Measurements from ENCODE around the gene CCDC159. TPM values are rescaled to one million over a fixed set of nuclear protein-coding genes. Genes with fewer than 3 reads are reported as not detected.
"Not testable (repeated sequence)": the region's sequence is repeated elsewhere in the genome, so short reads cannot be mapped to it uniquely, and the experiment has no call there.

CCDC159 gene
- polyA plus RNA-seq, 4 donors, result 23.1 to 32.6 (median 24.4) TPM

GRCh38 chr19:11364296-11364904 is 18.1 kb downstream of the CCDC159 start:
- no peak for DNase-seq (ENCODE audit: low read depth in 4 of 4, low spot score in 3 of 4)

GRCh38 chr19:11364935-11365334 is 18.6 kb downstream of the CCDC159 start:
- no peak for DNase-seq (ENCODE audit: low read depth in 4 of 4, low spot score in 3 of 4)

DNA sequence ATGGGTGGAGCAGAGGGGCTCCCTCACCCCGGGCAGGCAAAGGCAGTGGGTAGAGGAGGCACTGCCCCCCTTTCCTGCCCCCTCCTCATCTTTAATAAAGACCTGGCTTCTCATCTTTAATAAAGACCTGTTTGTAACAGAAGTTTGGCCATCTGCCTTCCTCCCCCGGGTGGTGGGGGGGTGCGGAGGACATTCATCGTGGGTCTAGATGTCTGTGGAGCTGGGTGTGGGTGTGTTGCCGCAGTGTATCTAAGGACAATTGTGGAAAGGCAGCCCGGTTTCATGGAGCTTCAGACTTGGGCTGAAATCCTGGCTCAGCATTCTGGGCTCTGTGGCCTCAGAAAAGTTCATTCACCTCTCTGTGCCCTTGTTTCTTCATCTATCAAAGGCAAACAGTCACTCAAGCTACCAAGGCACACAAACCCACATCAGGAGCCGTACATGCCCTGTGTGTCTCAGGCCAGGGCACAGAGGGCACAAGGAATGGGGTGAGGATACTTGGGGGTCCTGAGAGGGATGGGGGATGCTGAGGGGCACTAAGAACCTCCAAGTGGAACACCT is 19.3 kb downstream of the CCDC159 start:
- no peak for DNase-seq (ENCODE audit: low read depth in 4 of 4, low spot score in 3 of 4)

DNA sequence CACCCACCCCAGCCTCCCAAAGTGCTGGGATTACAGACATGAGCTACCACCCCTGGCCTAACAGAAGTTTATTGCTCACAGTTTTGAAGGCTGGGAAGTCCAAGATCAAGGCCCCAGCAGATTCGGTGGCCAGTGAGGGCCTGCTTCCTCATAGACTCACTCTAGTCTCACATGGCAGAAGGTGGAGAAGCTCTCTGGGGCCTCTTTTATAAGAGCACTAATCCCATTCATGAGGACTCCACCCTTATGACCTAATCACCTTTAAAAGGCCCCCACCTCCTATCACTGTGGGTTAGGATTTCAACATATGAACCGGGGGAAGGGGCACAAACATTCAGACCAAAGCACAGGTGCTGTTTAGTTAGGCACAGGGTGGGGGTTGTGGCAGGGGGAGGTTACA is 21.2 kb downstream of the CCDC159 start:
- no peak for DNase-seq (ENCODE audit: low read depth in 4 of 4, low spot score in 3 of 4)

DNA sequence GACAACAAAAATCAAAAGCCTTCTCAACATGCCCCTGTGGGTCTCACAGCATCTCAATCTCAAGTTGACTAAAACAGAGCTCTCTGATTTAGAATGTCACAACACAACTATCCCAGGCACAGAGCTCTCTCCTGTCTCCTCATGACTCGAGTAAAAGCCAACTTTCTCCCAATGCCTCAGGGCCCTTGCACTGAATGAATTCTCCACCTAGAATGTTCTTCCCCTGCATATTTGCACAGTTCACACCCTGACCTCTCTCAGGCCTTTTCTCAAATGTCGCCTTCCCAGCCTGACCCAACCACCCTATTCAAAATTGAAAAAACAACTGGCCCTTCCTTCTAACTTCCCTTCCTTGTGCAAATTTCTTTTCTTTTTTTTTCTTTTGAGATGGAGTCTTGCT is 24.4 kb downstream of the CCDC159 start:
- no peak for DNase-seq (ENCODE audit: low read depth in 4 of 4, low spot score in 3 of 4)

- DNase-seq (ENCODE audit: low read depth in 4 of 4, low spot score in 3 of 4), result no peak
Observed at GRCh38 chr19:11373166-11373884, 27.0 kb downstream of the CCDC159 start.

DNA sequence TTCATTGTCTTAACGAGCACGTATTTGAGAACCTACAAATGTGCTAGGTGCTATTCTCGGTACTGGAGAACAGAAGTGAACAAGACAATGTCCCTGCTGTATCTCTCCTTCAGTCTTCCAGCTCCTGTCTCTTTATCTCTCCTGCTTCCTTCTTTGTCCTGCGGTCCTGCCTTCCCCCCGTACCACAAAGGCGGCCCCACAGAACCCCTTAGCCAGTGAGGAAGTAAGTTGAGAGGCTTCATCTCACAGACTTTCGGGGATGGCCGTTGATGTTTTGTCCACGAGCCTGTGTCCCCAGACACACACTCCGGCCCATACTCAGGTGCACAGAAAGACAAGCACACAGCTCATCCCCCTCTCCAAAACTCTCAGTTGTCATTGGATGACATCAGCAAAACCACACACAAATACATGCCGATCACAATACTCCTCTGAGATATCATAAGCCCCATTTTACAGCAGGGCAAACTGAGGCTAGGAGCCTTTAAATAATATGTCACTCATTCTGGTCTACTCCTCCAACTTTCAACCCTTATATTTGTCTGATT is 27.6 kb downstream of the CCDC159 start:
- DNase-seq (ENCODE audit: low read depth in 4 of 4, low spot score in 3 of 4), result no peak

DNA sequence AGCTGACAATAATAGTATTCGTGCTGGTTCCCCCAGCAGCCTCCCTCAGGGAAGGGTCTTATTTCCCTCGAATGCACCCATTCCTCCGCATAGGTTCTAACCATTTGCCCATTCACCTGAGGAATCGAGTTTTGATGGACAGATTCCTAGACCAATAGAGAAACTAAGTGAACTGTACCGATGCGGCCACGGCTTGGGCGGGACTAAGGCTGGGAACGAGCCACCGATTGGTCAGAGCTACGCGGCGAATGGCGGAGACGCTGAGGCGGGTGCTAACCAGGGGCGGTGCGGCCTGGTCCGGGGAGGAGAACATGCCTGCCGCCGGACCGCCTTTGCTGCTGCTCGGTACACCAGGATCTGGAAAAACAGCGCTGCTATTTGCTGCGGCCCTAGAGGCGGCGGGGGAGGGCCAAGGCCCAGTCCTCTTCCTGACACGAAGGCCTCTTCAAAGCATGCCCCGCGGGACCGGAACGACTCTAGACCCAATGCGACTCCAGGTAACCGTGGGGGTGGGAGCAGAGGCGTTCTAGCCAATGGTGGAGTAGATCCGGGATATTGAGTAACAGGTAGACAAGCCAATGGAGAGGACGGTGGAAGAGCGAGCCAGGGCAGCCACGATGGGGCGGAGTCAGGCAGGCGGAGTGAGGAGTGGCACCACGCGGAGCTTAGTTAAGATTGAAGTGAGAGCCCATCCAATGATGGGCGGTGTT is 28.3 kb downstream of the CCDC159 start, which contains the start of gene SWSAP1:
SWSAP1 (plus strand) TSS at position 234 of the 710 bp plus-strand sequence; CDS start at position 249, 15 bp downstream.
- peak; percentile 97 to 99 (median 98) for DNase-seq (ENCODE audit: low read depth in 4 of 4, low spot score in 3 of 4)

DNA sequence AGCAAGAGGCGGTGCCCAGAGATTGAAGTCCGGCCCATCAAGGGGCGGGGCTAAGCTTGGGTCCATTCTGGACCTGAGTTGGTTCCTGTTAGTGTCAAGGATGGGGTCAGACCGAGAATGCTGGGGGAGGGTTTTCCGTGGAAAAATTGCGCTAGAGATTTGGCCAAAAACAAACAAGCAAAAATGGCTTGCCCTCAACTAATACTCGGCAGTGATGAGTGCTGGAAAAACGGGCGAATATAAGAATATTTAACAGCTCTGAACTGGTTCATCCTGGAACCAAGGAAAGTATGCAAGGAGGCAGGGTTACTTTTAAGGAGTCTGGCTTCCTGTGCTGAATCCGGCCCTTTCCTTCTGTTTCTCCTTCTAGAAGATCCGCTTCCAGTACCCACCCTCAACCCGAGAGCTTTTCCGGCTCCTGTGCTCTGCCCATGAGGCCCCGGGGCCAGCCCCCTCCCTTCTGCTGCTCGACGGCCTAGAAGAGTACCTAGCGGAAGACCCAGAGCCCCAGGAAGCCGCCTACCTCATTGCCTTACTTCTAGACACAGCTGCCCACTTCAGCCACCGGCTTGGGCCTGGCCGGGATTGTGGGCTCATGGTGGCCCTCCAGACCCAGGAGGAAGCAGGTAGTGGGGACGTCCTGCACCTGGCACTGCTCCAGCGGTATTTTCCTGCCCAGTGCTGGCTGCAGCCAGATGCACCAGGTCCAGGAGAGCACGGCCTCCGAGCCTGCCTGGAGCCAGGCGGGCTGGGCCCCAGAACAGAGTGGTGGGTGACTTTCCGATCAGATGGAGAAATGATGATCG is 29.0 kb downstream of the CCDC159 start:
- DNase-seq (ENCODE audit: low read depth in 4 of 4, low spot score in 3 of 4), result no peak

DNA sequence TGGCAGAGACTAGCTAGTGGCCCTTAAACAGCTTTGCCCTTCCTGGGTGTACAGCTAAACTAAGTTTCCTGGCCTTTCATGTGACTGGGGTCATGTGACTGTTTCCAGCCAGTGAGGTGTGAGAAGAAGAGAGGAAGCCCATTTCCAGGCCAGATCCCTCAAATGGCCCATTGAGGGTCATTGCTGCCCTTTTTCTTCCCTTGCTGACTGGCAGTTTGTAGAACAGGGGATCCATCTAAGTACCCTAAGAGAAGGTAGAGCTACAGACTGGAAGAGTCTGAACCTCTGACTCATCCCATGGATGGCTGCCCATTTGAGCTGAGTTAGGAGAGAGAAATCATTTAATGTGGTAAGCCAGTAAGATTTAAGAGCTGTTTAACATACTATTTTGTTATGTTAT is 30.9 kb downstream of the CCDC159 start:
- DNase-seq (ENCODE audit: low read depth in 4 of 4, low spot score in 3 of 4), result no peak

GRCh38 chr19:11377756-11378155 is 31.4 kb downstream of the CCDC159 start:
- no peak for DNase-seq (ENCODE audit: low read depth in 4 of 4, low spot score in 3 of 4)

DNA sequence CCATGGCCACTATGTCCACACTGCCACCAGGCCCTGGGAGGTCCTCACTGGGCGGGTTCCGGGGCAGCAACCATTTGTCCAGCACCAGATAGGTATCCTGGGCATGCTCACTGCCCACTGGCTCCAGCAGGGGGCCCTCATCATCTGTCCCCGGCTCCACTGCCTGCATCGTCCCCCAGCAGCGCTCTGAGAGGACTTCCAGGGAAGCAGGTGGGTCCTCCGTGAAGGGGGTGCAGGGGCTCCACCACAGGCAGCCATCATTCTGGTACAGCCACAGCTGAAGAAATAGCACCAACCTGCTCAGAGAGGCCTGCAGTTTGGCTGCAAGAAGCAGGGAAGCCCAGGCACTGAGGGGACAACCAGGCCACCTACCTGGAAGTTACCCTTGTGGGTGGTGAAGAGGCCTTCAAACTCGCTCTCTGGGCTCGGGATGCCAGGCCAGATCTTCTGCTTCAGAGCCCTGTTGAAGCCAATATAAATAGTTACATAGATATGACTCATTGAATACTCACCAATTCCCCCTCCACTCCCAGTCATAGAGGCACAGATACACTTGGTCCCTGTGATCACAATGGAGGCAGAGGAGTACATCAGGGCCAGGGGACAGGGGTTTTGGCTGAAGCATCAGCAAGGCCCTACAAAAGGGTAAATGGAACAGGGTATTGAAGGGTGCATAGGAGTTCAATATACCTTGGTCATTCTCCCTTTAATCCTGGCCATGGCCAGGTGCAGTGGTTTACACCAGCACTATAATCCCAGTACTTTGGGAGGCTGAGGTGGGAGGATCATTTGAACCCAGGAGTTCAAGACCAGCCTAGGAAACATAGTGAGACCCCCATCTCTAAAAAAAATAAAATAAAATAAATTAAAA is 32.2 kb downstream of the CCDC159 start:
- no peak for DNase-seq (ENCODE audit: low read depth in 4 of 4, low spot score in 3 of 4)

- not testable (repeated sequence) for DNase-seq (ENCODE audit: low read depth in 4 of 4, low spot score in 3 of 4)
Observed at GRCh38 chr19:11379269-11379845, 33.0 kb downstream of the CCDC159 start.

DNA sequence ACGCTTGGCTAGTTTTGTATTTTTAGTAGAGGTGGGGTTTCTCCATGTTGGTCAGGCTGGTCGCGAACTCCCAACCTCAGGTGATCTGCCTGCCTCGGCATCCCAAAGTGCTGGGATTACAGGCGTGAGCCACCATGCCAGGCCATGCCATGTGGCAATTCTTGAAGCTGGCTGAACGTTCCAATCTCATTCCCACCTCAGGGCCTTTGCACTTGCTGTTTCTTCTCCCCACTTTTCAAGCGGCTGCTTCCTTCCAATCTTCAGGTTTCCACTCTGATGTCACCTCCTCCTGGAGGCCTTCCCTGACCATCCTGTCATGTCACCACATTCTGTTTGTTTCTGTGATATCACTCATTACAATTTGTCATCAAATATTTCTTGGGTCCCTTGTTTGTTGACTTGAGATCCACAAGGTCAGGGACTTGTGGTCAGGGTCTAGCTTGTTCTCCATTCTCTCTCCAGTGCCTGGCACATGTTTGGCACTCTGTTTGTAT is 33.6 kb downstream of the CCDC159 start:
- no peak for DNase-seq (ENCODE audit: low read depth in 4 of 4, low spot score in 3 of 4)

DNA sequence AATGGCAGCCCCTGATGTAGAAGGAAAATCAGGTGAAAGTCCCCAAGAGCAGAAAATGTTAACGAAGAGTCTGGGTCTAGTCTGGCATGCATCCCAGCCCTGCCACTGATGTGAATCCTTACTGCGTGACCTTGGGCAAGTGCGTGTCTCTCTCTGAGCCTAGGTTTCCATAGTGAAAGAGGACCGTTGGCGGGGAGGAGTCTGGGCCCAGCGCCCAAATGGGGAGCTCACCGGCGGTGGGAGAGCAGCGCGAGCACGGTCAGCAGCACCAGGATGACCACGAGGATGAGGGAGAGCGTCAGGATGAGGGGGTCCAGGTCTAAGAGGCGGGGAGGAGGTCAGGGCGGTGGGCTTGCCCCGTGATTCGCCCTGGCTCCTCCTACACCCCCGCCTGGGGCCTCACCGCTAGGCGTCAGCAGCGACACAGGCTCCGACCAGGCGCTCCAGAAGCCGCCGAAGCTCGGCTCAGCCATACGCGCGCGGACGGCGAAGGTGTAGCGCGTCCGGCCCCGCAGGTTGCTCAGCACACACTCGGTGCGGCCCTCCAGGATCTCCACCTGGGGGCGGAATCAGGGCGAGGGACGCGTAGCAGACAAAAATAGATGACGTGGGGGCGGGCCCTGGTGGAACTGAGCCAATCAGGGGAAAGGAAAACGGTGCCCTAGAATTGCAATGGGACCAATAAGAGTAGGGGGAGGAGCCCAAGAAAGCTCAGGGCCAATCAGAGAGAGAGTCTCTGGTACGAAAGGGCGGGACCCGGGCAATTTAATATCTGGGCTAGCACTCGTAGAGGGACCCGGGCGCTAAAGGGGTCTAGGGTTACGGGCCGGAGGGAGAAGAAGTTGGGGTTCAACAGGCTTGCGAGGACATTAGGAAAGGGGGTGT is 34.6 kb downstream of the CCDC159 start:
- DNase-seq (ENCODE audit: low read depth in 4 of 4, low spot score in 3 of 4), result peak; percentile 87 to 95 (median 94)

GRCh38 chr19:11382898-11383705 is 36.8 kb downstream of the CCDC159 start:
- DNase-seq (ENCODE audit: low read depth in 4 of 4, low spot score in 3 of 4), result no peak

GRCh38 chr19:11383706-11384048 is 37.4 kb downstream of the CCDC159 start:
- no peak for DNase-seq (ENCODE audit: low read depth in 4 of 4, low spot score in 3 of 4)

Measured in right renal pelvis (tissue), 4 donors.